Right forelimb (tissue), 1 donor: ENCODE data around the gene RFTN1.
A peak's percentile ranks its signal among the peaks of the same experiment; 100 is the strongest.

Experiments used
- DNase-seq: peaks from one replicate; pipeline ENCODE4 v3.0.0-alpha.2; 2018

Gene RFTN1

GRCh38 chr3:16528106-16528505, 14.6 kb upstream of the RFTN1 start:
- peak; percentile 55 for DNase-seq

GRCh38 chr3:16524196-16524595, 10.7 kb upstream of the RFTN1 start:
- DNase-seq = no peak

- DNase-seq = no peak
Measured at GRCh38 chr3:16523778-16524177, 10.3 kb upstream of the RFTN1 start.

- DNase-seq = no peak
Measured at GRCh38 chr3:16522834-16523233, 9.3 kb upstream of the RFTN1 start.

GRCh38 chr3:16520970-16521881, 7.7 kb upstream of the RFTN1 start:
- DNase-seq = peak; percentile 71

GRCh38 chr3:16520241-16520969, 6.9 kb upstream of the RFTN1 start:
- DNase-seq = no peak

GRCh38 chr3:16516695-16517481, 3.4 kb upstream of the RFTN1 start:
- no peak for DNase-seq

GRCh38 chr3:16515885-16516420, 2.5 kb upstream of the RFTN1 start:
- no peak for DNase-seq

- peak; percentile 6 for DNase-seq
Measured at GRCh38 chr3:16514755-16515353, 1.4 kb upstream of the RFTN1 start.

- DNase-seq = peak; percentile 42
Measured at GRCh38 chr3:16514021-16514700, 662 bp upstream of the RFTN1 start.

GRCh38 chr3:16512435-16513140, 911 bp downstream of the RFTN1 start:
- peak; percentile 67 for DNase-seq

GRCh38 chr3:16511681-16512434, 1.6 kb downstream of the RFTN1 start:
- peak; percentile 70 for DNase-seq

GRCh38 chr3:16510620-16511319, 2.7 kb downstream of the RFTN1 start:
- no peak for DNase-seq

- no peak for DNase-seq
Measured at GRCh38 chr3:16509721-16510619, 3.5 kb downstream of the RFTN1 start.

- DNase-seq = no peak
Measured at GRCh38 chr3:16508591-16508995, 4.9 kb downstream of the RFTN1 start.

- DNase-seq = no peak
Measured at GRCh38 chr3:16508243-16508578, 5.3 kb downstream of the RFTN1 start.

GRCh38 chr3:16507578-16508242, 5.8 kb downstream of the RFTN1 start:
- DNase-seq = no peak

- DNase-seq = no peak
Measured at GRCh38 chr3:16506884-16507577, 6.5 kb downstream of the RFTN1 start.
